ENCODE measurements around the gene DHX16. TPM values are rescaled to one million over a fixed set of nuclear protein-coding genes. Genes with fewer than 3 reads are reported as not detected.

Gene DHX16
- total RNA-seq, 1 experiment from 2014 or later, result 32.2 TPM

DNA sequence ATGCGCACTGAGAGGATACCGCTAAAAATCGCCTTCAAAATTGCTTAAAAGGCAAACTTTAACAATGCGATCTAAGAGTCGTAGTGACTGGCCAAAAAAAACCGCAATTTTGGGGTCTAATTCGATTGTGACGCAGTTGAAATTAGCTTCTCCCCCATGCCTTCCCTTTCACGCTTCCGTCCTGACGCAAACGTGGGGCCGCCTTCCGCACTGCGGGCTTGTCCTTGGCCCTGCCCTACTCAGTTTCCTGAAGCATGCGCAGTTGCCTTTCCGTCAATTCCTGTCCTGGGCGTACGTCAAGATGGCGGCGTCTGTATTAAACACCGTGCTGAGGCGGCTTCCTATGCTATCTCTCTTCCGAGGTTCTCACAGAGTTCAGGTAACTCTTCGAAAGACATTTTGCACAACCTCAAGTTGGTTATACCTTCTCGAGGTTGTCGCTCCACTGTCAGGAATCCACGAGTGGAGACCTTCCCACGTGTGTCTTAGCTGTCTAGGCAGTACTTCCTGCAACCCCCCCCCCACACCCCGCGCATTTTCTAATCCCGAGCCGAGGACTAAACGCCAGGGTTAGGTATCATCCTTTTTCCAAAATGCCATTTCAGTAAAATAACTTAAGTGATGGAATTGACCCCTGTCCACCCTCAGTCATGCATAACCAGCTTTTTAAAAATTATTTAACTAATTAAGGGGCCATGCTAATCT, 55.1 kb downstream of the DHX16 start, which contains the start of gene MRPS18B:
Gene MRPS18B, plus strand, starts transcription at position 276 of the 705 bp plus-strand sequence. Its CDS starts 26 bp downstream, at position 302.
- DNase-seq (ENCODE audit: low spot score) (peak; percentile 94), ATAC-seq (peak; percentile 77)
- H3K4me3 Mint-ChIP-seq, result peak within 1 kb of the TSS; percentile 96
- H3K4me1 Mint-ChIP-seq, result peaks cover 30% of the 10 kb centered on the region
- H3K36me3 Mint-ChIP-seq, result peaks cover 52% of the 10 kb centered on the region
- H3K27ac Mint-ChIP-seq, result peak within 1 kb of the TSS; percentile 100
- CTCF ChIA-PET, result interaction anchor here (0.6 to 1.9 kb wide), 7 partner anchors 8 to 470 kb away, joined by 3 to 7 read pairs (median 4); partner anchors contain the start of genes ATAT1 and DHX16
- no peaks in the 10 kb centered on the region; the same call in 1 of the 2 replicates for H3K27me3 Mint-ChIP-seq (ENCODE audit: low read depth)
- POLR2A ChIA-PET, result interaction anchor here (0.6 to 1.0 kb wide), 4 partner anchors 29 to 119 kb away, joined by 3 to 4 read pairs (median 3); partner anchors contain the start of gene ABCF1
- no peaks in the 10 kb centered on the region for H3K9me3 Mint-ChIP-seq
- TF ChIP-seq HMGA2 (CRISPR knock-in tag; IDR thresholded peaks at IDR 0.05) (no peak), EMX1 (CRISPR knock-in tag; IDR thresholded peaks at IDR 0.05) (no peak), OVOL2 (CRISPR knock-in tag; IDR thresholded peaks at IDR 0.05; ENCODE audit: borderline replicate concordance) (no peak), IRF2 (CRISPR knock-in tag; IDR thresholded peaks at IDR 0.05; ENCODE audit: borderline replicate concordance, low read depth) (no peak), SOX15 (CRISPR knock-in tag; IDR thresholded peaks at IDR 0.05) (no peak), ZNF232 (CRISPR knock-in tag; IDR thresholded peaks at IDR 0.05) (0 out of 2 replicates have a peak, but pooled peaks have one; percentile 30), SMAD3 (CRISPR knock-in tag; IDR thresholded peaks at IDR 0.05; ENCODE audit: borderline replicate concordance) (peak; percentile 61; the same call in 1 of the 2 replicates), ETV6 (CRISPR knock-in tag; IDR thresholded peaks at IDR 0.05) (0 out of 2 replicates have a peak, but pooled peaks have one; percentile 10), MYBL2 (CRISPR knock-in tag; IDR thresholded peaks at IDR 0.05) (0 out of 2 replicates have a peak, but pooled peaks have one; percentile 30), GABPB1 (CRISPR knock-in tag; IDR thresholded peaks at IDR 0.05) (peak; percentile 90), ZNF219 (CRISPR knock-in tag; IDR thresholded peaks at IDR 0.05; ENCODE audit: borderline replicate concordance) (no peak), FOXP1 (CRISPR knock-in tag; IDR thresholded peaks at IDR 0.05; ENCODE audit: borderline replicate concordance) (no peak), SMAD4 (CRISPR knock-in tag; IDR thresholded peaks at IDR 0.05) (no peak), TEAD1 (CRISPR knock-in tag; IDR thresholded peaks at IDR 0.05) (0 out of 2 replicates have a peak, but pooled peaks have one; percentile 16)
- TF ChIP-seq, protein P1, sequence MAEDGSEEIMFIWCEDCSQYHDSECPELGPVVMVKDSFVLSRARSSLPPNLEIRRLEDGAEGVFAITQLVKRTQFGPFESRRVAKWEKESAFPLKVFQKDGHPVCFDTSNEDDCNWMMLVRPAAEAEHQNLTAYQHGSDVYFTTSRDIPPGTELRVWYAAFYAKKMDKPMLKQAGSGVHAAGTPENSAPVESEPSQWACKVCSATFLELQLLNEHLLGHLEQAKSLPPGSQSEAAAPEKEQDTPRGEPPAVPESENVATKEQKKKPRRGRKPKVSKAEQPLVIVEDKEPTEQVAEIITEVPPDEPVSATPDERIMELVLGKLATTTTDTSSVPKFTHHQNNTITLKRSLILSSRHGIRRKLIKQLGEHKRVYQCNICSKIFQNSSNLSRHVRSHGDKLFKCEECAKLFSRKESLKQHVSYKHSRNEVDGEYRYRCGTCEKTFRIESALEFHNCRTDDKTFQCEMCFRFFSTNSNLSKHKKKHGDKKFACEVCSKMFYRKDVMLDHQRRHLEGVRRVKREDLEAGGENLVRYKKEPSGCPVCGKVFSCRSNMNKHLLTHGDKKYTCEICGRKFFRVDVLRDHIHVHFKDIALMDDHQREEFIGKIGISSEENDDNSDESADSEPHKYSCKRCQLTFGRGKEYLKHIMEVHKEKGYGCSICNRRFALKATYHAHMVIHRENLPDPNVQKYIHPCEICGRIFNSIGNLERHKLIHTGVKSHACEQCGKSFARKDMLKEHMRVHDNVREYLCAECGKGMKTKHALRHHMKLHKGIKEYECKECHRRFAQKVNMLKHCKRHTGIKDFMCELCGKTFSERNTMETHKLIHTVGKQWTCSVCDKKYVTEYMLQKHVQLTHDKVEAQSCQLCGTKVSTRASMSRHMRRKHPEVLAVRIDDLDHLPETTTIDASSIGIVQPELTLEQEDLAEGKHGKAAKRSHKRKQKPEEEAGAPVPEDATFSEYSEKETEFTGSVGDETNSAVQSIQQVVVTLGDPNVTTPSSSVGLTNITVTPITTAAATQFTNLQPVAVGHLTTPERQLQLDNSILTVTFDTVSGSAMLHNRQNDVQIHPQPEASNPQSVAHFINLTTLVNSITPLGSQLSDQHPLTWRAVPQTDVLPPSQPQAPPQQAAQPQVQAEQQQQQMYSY (CRISPR knock-in tag; IDR thresholded peaks at IDR 0.05), result no peak
- TF ChIP-seq, protein P2, sequence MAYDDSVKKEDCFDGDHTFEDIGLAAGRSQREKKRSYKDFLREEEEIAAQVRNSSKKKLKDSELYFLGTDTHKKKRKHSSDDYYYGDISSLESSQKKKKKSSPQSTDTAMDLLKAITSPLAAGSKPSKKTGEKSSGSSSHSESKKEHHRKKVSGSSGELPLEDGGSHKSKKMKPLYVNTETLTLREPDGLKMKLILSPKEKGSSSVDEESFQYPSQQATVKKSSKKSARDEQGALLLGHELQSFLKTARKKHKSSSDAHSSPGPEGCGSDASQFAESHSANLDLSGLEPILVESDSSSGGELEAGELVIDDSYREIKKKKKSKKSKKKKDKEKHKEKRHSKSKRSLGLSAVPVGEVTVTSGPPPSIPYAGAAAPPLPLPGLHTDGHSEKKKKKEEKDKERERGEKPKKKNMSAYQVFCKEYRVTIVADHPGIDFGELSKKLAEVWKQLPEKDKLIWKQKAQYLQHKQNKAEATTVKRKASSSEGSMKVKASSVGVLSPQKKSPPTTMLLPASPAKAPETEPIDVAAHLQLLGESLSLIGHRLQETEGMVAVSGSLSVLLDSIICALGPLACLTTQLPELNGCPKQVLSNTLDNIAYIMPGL (CRISPR knock-in tag; IDR thresholded peaks at IDR 0.05), result no peak
- TF ChIP-seq, protein P3, sequence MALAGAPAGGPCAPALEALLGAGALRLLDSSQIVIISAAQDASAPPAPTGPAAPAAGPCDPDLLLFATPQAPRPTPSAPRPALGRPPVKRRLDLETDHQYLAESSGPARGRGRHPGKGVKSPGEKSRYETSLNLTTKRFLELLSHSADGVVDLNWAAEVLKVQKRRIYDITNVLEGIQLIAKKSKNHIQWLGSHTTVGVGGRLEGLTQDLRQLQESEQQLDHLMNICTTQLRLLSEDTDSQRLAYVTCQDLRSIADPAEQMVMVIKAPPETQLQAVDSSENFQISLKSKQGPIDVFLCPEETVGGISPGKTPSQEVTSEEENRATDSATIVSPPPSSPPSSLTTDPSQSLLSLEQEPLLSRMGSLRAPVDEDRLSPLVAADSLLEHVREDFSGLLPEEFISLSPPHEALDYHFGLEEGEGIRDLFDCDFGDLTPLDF (CRISPR knock-in tag; IDR thresholded peaks at IDR 0.05), result no peak
- TF ChIP-seq, protein P4, sequence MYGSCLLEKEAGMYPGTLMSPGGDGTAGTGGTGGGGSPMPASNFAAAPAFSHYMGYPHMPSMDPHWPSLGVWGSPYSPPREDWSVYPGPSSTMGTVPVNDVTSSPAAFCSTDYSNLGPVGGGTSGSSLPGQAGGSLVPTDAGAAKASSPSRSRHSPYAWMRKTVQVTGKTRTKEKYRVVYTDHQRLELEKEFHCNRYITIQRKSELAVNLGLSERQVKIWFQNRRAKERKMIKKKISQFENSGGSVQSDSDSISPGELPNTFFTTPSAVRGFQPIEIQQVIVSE (CRISPR knock-in tag; IDR thresholded peaks at IDR 0.05; ENCODE audit: borderline replicate concordance), result no peak
- TF ChIP-seq, protein P5, sequence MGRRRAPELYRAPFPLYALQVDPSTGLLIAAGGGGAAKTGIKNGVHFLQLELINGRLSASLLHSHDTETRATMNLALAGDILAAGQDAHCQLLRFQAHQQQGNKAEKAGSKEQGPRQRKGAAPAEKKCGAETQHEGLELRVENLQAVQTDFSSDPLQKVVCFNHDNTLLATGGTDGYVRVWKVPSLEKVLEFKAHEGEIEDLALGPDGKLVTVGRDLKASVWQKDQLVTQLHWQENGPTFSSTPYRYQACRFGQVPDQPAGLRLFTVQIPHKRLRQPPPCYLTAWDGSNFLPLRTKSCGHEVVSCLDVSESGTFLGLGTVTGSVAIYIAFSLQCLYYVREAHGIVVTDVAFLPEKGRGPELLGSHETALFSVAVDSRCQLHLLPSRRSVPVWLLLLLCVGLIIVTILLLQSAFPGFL (CRISPR knock-in tag; IDR thresholded peaks at IDR 0.05; ENCODE audit: borderline replicate concordance), result no peak
- TF ChIP-seq, protein P6, sequence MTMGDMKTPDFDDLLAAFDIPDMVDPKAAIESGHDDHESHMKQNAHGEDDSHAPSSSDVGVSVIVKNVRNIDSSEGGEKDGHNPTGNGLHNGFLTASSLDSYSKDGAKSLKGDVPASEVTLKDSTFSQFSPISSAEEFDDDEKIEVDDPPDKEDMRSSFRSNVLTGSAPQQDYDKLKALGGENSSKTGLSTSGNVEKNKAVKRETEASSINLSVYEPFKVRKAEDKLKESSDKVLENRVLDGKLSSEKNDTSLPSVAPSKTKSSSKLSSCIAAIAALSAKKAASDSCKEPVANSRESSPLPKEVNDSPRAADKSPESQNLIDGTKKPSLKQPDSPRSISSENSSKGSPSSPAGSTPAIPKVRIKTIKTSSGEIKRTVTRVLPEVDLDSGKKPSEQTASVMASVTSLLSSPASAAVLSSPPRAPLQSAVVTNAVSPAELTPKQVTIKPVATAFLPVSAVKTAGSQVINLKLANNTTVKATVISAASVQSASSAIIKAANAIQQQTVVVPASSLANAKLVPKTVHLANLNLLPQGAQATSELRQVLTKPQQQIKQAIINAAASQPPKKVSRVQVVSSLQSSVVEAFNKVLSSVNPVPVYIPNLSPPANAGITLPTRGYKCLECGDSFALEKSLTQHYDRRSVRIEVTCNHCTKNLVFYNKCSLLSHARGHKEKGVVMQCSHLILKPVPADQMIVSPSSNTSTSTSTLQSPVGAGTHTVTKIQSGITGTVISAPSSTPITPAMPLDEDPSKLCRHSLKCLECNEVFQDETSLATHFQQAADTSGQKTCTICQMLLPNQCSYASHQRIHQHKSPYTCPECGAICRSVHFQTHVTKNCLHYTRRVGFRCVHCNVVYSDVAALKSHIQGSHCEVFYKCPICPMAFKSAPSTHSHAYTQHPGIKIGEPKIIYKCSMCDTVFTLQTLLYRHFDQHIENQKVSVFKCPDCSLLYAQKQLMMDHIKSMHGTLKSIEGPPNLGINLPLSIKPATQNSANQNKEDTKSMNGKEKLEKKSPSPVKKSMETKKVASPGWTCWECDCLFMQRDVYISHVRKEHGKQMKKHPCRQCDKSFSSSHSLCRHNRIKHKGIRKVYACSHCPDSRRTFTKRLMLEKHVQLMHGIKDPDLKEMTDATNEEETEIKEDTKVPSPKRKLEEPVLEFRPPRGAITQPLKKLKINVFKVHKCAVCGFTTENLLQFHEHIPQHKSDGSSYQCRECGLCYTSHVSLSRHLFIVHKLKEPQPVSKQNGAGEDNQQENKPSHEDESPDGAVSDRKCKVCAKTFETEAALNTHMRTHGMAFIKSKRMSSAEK (CRISPR knock-in tag; IDR thresholded peaks at IDR 0.05; ENCODE audit: borderline replicate concordance), result no peak
- TF ChIP-seq, protein P7, sequence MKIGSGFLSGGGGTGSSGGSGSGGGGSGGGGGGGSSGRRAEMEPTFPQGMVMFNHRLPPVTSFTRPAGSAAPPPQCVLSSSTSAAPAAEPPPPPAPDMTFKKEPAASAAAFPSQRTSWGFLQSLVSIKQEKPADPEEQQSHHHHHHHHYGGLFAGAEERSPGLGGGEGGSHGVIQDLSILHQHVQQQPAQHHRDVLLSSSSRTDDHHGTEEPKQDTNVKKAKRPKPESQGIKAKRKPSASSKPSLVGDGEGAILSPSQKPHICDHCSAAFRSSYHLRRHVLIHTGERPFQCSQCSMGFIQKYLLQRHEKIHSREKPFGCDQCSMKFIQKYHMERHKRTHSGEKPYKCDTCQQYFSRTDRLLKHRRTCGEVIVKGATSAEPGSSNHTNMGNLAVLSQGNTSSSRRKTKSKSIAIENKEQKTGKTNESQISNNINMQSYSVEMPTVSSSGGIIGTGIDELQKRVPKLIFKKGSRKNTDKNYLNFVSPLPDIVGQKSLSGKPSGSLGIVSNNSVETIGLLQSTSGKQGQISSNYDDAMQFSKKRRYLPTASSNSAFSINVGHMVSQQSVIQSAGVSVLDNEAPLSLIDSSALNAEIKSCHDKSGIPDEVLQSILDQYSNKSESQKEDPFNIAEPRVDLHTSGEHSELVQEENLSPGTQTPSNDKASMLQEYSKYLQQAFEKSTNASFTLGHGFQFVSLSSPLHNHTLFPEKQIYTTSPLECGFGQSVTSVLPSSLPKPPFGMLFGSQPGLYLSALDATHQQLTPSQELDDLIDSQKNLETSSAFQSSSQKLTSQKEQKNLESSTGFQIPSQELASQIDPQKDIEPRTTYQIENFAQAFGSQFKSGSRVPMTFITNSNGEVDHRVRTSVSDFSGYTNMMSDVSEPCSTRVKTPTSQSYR (CRISPR knock-in tag; IDR thresholded peaks at IDR 0.05), result no peak
